KOPT-K1 (cell line): ENCODE data around the gene SLC2A13.
A peak's percentile ranks its signal among the peaks of the same experiment; 100 is the strongest.

Source experiments
- H3K27ac ChIP-seq: fragments of 200-600 bp; sonication (generic); 2 replicates; pipeline ENCODE4 v1.5.1; 2016; ENCODE audit warnings: antibody characterized with exemption, mild to moderate bottlenecking, low read depth, low read length; ENCODE audit not compliant: poor library complexity, severe bottlenecking
- H3K36me3 ChIP-seq: fragments of 200-600 bp; sonication (generic); 2 replicates; pipeline ENCODE4 v1.5.1; 2017; ENCODE audit warnings: antibody characterized with exemption, mild to moderate bottlenecking, low read length, moderate library complexity; ENCODE audit not compliant: insufficient read depth
- H3K9me3 ChIP-seq: fragments of 200-600 bp; sonication (generic); 2 replicates; pipeline ENCODE4 v1.5.1; 2017; ENCODE audit warnings: antibody characterized with exemption, low read length, mild to moderate bottlenecking; ENCODE audit not compliant: insufficient read depth, poor library complexity, severe bottlenecking

SLC2A13 gene

DNA sequence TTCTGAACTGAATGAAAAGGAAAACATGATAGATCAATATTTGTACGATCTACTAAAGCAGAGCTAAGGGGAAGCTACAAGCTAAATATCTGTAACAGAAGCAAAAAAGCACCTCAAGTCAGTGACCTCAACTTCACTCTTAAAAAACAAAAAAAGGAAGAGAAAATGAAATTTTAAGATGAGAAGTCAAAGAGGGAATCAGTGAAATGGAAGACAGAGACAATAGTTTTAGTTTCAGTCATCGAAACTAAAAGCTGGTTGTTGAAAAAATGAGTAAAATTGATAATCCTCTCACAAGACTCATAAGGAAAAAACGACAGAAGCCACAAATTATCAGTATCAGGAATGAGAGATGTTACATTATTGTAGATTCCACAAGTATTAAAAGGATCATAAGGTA is 11.9 kb upstream of the SLC2A13 start:
- Histone ChIP-seq H3K9me3 (no peaks in the 10 kb centered on the region), H3K27ac (no peak overlapping the region), H3K36me3 (no peaks in the 10 kb centered on the region)

DNA sequence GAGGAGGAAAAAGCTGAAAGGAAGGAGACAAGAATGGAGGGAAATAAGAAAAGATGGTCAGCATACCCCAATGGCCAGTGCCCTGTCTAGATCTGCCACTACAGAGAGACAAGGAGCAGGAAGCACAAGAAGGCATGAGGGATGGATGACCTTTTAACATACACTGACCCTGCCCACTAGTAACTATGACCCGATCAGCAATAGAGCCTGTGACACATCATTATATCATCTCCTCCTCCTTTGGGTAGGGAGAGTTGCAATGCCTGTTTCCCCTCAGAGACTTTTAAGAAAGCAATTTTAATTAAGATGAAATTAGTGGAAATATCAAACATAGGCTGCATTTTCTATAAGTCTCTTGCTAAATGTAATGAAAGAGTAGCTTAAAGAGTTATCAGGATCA is 4.7 kb upstream of the SLC2A13 start:
- Histone ChIP-seq H3K36me3 (no peaks in the 10 kb centered on the region), H3K27ac (no peak overlapping the region), H3K9me3 (no peaks in the 10 kb centered on the region)

DNA sequence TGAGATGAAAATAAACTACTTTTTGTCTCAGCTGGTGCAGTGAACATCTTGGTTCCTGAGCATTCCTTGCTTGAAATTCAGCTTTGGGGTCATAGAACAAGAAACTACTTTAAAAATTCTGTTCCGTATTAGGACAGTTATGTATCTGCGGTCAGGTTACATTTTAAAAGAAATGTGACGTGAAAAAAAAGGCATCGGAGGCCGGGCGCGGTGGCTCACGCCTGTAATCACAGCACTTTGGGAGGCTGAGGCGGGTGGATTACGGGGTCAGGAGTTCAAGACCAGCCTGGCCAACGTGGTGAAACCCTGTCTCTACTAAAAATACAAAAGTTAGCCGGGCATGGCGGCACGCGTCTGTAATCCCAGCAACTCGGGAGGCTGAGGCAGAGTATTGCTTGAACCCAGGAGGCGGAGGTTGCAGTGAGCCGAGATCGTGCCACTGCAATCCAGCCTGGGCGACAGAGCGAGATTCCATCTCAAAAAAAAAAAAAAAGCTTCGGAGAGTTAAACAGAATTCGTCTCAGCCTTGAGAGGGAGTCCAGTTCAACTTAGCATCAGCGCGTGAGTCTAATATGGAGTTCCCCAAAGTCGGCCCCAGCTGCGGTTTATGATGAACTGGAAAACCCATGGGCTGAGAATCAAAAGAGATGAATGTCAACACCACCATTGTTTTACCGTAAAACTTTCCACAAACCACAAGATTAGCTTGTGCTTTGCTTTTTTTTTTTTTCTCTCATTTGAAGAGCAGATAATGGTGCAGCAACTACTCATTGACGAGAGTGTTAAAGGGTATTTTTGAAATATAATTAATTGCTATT is 2.1 kb upstream of the SLC2A13 start:
- Histone ChIP-seq H3K36me3 (no peaks in the 10 kb centered on the region), H3K27ac (no peak overlapping the region), H3K9me3 (no peaks in the 10 kb centered on the region)

DNA sequence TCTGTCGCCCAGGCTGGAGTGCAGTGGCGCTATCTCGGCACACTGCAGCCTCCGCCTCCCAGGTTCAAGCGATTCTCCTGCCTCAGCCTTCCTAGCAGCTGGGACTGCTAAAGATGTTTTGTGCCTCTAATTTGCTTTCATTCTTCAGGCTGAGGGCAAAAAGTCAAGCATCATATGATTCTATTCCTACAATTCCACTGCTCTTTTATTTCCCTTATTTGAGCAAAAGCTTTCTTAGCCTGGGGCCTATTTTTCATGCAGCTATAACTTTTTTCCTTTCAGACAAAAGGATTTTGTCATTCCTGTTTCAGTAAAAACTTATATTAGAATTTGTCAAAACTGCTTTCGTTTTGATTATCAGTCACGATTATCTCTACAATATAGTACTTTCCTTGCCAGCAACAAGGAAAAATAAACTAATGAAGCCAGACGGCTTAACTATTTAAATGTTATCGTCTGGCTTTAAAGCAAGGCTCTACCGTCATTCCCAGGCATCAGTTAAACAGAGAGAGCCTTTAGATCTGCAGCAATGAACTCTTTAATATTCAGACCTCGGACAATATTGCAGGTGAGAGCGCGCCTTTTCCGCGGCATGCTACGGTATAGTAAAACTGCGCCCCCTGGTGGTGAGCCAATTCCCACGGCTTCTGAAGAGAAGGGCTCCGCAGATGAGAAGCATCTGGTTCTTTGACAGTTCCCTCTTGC is 1.4 kb upstream of the SLC2A13 start:
- no peaks in the 10 kb centered on the region for H3K9me3 ChIP-seq
- H3K27ac ChIP-seq, result peak overlapping the region; percentile 6
- no peaks in the 10 kb centered on the region for H3K36me3 ChIP-seq

DNA sequence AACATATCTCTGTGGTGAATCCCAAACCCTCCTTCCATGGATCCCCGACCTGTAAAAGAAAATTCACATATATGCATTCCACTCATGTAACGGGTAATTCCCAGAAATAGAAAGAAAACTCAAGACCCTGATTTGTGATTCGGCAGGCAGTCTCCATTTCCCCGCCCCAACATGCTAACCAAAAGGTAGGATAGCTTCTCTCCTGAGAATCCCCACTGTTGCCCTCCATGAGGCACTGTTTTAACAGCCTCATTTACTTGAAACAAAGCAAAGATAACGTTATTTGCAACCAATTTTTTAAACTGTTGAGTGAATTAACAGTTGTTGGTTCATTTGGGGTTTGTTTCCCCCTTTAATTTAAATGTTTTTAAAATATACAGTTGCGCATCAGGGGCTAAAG is 774 bp upstream of the SLC2A13 start:
- H3K36me3 ChIP-seq, result no peaks in the 10 kb centered on the region
- H3K9me3 ChIP-seq, result no peaks in the 10 kb centered on the region
- no peak overlapping the region for H3K27ac ChIP-seq

DNA sequence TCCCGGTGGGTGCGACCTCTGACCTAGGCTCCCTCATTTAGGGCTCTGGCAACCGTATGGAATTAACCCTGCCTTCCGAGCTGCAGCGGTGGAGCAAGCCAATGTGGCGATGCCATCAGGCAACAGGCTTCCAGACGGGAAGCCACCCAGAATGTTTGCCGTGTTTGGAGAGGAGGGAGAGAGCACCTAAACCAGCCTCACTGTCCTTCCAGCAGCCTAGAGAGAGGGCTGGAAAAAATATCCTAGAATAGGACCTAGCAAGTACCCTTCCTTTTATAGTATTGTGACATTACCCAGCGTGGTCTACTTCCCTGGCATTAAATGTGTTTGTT is 287 bp upstream of the SLC2A13 start:
- no peaks in the 10 kb centered on the region for H3K36me3 ChIP-seq
- H3K27ac ChIP-seq, result peak overlapping the region; percentile 56
- H3K9me3 ChIP-seq, result no peaks in the 10 kb centered on the region

DNA sequence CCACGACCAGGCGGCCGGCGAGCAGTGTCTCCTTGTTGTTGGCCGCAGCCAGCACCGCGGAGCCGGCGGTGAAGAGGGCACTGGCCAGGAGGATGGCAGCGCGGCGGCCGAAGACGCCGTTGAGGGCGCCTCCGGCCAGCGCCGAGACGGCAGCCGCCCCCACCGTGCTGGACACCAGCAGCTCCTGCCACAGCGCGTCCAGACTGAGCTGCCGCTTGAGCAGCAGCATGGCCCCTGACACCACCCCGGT is 691 bp downstream of the SLC2A13 start:
- H3K9me3 ChIP-seq, result no peaks in the 10 kb centered on the region
- H3K36me3 ChIP-seq, result no peaks in the 10 kb centered on the region
- peak overlapping the region; percentile 56 for H3K27ac ChIP-seq

DNA sequence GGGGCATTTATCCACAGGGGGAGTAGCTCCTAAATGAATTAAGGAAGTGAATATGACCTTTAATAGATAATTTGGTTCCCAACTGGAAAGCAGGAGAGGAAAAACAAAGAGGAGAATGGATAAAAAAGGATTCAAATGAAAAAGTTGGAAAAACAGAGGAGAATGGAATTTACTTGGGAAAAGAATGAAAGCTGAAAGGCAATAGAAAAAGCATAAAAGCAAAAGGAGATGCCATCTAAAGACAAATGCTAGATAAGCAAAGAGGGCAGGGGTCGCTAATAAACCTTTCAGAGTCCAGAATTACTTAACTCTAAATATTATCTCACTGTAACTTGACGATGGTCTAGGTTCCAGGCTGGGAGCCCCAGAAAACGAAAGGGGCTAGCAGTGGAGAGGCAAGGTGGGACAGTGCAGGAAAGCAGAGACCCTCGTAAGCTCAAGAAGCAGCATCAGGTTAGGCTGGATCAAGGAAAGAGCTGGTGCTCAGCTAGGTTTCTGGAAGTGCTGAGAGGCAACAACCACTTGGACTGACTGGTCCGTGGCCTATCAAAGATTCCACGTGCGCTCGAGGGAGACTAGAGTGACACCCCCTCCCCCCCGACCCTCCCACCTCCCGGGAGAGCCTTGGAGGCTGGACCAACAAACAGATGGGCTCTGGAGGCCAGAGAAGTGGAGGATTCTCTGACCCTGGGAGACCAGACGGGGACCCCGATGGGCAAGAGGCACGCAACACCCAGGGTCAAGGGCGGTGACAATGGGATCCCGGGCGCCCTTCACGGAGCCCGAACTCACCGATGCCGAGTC is 1.2 kb downstream of the SLC2A13 start:
- Histone ChIP-seq H3K27ac (no peak overlapping the region), H3K9me3 (no peaks in the 10 kb centered on the region), H3K36me3 (no peaks in the 10 kb centered on the region)

DNA sequence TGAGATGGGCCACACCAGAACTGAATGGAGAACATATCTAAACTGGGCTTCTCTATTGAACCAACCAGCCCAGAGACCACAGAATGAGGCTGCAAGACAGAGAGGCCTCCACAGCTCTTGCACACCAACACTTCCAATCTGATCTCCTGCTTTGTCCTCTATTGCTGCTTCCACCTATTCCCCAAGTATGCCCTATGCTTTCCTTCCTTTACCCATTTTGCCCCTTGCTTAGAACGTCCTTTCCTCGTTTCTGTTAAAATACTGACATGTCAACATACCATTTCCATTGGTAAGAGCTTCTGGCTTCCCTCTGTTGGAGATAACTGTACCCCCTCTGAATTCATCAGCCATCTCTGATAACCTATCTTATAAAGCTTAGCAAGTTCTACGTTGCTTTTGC is 2.8 kb downstream of the SLC2A13 start:
- Histone ChIP-seq H3K9me3 (no peaks in the 10 kb centered on the region), H3K27ac (no peak overlapping the region), H3K36me3 (no peaks in the 10 kb centered on the region)

DNA sequence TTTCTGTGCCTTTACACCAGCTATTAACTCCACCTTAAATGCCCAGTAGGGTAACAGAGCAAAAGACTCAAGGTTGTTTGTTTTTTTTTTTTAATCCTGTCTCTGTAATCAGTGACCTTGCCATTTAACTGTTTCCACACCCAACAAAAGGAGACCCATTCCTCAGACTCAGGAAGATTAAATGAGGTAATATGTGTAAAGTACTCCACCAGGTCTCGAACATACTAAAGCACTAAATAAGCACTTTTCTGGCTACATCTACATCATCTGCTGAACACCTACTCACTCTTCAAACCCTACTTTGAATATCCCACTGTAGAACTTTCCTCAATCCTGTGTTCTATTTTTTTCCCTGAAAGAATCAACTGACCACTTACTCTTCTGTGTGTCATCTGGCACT is 4.1 kb downstream of the SLC2A13 start:
- Histone ChIP-seq H3K9me3 (no peaks in the 10 kb centered on the region), H3K27ac (no peak overlapping the region), H3K36me3 (no peaks in the 10 kb centered on the region)

DNA sequence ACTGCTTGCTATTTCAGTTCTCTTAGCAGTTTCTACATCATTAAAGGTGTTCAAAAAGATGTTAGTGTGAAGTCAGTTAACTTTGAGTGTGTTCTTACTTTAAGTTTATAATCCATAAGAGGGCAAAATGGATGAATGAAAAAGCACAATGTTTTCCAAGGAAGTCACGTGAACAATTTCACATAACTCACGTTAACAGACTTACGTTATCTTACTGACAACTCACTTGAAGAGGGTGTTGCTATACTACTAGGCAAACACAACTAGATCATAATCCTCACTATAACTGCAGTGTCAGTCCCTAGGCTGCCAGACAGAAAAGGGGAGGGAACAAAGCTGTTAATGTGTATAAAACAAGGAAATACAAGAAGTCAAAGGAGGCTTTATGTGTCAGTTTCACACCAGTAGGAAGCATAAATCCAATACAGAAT is 6.4 kb downstream of the SLC2A13 start:
- H3K36me3 ChIP-seq, result no peaks in the 10 kb centered on the region
- H3K9me3 ChIP-seq, result no peaks in the 10 kb centered on the region
- H3K27ac ChIP-seq, result no peak overlapping the region

DNA sequence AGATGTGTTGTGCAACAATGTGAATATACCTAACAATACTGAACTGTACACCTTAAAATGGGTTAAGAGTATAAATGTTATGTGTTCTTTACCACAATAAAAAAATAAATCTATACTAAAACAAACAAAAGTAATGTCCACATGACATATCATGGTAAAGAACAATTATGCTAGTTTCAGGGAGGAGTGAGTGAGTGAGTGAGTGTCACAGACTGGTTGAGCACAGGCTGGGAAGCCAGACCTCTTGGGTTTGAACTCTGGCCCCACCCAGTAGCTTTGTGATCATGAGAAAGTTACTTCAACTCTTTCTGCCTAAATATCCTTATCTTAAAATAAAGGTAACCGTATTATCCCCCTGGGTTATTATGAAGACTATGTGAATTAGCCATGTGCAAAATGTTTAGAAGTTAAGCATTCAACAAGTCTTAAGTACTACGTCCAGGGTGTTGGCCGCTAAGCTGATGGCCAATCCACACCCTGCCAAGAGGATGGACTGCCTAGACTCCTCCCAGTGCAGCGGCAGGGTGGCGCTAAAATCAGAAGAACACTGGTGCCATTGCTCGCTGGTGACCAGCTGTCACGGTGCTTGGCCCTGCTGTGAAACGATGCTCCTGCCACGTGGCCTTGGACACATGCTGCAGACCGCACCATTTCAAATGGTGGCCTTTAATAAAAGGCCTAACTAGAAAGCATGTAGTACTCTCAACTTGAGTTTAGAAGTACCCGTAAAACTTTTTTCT is 7.3 kb downstream of the SLC2A13 start:
- Histone ChIP-seq H3K27ac (no peak overlapping the region), H3K36me3 (no peaks in the 10 kb centered on the region), H3K9me3 (no peaks in the 10 kb centered on the region)

DNA sequence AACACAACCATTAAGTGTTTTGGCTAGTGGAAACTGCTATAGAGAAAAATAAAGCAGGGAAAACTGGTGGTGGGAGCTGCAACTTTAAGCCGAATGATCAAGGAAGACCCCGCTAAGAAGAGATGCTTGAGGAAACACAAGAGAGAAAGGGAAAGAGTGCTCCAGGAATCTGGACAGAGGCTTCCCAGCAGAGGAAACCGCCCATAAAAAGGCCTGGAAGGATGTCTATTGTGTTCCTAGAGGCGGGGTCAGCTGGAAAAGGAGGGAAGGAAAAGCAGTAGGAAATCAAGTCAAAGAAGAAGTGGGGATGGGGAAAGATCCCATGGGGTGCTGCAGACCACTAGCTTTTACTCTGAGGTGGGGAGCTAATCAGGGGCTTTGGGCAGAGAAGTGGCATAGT is 12.4 kb downstream of the SLC2A13 start:
- Histone ChIP-seq H3K9me3 (no peaks in the 10 kb centered on the region), H3K27ac (no peak overlapping the region), H3K36me3 (no peaks in the 10 kb centered on the region)

DNA sequence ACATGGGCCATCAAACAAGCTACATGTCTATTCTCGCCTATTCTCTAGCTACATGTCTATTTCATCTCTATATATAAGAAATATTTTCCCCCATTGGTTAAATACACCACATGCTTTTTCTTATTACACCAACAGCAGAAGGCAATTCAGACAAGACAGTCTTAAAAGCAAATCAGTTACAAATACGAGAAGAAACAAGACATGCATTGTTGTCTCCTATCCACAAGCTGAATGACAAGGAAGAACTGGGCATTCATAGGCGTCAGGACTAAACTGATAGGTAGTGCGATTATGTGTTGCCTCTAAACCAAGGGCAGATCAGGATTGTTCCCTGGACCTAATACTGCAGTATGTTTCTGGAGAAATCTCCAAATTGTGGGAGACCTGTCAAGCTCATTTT is 19.4 kb downstream of the SLC2A13 start:
- H3K36me3 ChIP-seq, result no peaks in the 10 kb centered on the region
- no peak overlapping the region for H3K27ac ChIP-seq
- H3K9me3 ChIP-seq, result peaks cover 3% of the 10 kb centered on the region

DNA sequence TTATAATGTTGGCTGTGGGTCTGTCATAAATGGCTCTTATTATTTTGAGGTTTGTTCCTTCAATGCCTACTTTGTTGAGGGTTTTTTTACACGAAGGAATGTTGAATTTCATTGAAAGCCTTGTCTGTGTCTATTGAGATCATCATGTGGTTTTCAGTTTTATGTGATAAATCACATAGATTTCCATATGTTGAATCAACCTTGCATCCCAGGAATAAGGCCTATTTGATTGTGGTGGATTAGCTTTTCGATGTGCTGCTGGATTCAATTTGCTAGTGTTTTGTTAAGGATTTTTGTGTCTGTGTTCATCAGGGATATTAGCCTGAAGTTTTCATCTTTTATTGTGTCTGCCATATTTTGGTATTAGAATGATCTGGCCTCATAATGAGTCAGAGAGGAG is 27.6 kb downstream of the SLC2A13 start:
- Histone ChIP-seq H3K9me3 (peaks cover 9% of the 10 kb centered on the region), H3K36me3 (no peaks in the 10 kb centered on the region), H3K27ac (no peak overlapping the region)
